Retinal pigment epithelial cell (primary cell): Measurements from ENCODE around the gene SPACDR.
"Not testable (repeated sequence)": the region's sequence is repeated elsewhere in the genome, so short reads cannot be mapped to it uniquely, and the experiment has no call there.

ENCODE experiments used
- DNase-seq: peaks from one replicate; pipeline ENCODE4 v3.0.0-alpha.2; 2010; ENCODE audit warnings: low read depth
- H3K4me3 ChIP-seq: 2 replicates; pipeline ENCODE4 v1.5.1; 2011; ENCODE audit warnings: mild to moderate bottlenecking, low read length, control low read depth, moderate library complexity
- TF ChIP-seq, protein P1 (sequence below): conservative IDR thresholded peaks from 2 replicates; pipeline ENCODE4 v1.5.1; 2011; ENCODE audit warnings: low read depth, low read length, control low read depth, inconsistent platforms

The SPACDR gene

DNA sequence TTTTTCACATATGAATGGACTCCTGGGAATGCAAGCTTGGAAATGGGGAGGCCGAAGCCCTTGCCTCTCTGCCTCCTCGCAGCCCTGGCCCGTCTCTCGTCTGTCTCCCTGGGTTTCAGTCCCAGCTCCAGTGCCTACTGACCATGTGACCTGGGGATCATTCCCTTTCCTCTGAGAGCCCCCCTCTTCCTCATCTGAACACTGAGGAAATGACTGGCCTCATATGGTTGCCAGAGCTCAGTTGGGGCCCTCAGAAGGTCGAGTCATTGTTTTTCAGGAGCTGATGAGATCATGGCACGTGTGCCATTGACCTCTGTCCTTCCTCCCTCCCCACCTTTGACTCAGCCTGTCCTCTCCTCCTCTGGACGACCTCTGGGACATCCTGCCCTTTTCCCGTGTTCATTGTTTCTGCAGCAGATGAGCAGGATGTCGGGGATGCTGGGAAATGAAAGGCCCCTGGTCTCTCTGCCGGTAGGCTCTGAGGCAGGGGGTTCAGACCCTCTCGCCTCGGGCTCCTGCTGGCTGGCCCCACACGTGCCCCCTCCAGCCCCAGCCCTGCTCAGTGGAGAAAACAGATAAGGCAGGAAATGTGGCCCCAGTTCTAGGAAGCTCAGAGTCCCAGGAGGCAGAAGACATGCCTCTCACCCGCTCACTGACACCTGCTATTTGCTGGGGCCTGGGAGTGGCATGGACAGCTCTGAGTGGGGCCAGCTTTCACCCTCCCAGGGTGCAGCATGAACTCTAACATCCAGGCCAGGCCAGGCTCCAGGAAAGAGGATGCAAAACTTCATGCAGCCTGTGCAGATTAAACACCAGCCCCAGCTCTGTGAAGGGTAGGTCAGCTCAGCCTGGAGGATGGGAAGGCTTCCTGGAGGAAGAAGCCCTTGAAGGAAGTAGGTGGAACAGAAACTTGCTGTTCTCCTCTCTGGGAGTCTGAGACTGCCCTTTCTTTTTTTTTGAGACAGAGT is 19.5 kb downstream of the SPACDR start:
- DNase-seq, result no peak
- no peak overlapping the region for H3K4me3 ChIP-seq
- TF ChIP-seq, protein P1, sequence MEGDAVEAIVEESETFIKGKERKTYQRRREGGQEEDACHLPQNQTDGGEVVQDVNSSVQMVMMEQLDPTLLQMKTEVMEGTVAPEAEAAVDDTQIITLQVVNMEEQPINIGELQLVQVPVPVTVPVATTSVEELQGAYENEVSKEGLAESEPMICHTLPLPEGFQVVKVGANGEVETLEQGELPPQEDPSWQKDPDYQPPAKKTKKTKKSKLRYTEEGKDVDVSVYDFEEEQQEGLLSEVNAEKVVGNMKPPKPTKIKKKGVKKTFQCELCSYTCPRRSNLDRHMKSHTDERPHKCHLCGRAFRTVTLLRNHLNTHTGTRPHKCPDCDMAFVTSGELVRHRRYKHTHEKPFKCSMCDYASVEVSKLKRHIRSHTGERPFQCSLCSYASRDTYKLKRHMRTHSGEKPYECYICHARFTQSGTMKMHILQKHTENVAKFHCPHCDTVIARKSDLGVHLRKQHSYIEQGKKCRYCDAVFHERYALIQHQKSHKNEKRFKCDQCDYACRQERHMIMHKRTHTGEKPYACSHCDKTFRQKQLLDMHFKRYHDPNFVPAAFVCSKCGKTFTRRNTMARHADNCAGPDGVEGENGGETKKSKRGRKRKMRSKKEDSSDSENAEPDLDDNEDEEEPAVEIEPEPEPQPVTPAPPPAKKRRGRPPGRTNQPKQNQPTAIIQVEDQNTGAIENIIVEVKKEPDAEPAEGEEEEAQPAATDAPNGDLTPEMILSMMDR, result no peak

DNA sequence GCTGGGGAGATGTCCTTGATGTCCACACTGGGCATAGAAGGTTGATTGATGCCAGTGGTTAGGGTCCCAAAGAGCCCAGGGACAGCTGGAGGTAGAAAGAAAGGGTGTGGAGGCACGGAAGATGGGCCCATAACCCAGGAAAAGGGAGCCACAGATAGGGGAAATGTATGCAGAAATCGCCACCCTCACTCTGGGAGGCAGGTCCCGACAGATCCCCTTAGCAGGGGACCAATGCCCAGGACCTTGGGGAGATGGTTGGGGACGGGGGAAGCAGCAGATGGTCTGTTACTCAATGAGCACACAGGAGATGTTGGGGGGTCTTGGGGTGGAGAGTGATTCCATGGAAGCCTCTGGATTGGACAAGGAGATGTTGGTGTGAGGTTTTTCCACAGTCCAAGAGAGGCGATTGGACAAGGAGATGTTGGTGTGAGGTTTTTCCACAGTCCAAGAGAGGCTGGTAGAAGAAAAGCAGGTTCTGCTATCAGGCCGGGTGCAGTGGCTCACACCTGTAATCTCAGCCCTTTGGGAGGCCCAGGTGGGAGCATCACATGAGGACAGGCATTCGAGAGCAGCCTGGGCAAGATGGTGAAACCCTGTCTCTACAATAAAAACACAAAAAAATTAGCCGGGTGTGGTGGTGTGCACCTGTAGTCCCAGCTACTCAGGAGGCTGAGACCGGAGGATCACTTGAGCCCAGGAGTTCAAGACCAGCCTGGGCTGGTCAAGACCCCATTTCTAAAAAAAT is 20.8 kb downstream of the SPACDR start:
- H3K4me3 ChIP-seq, result no peak overlapping the region
- TF ChIP-seq, protein P1, result no peak
- DNase-seq, result no peak

DNA sequence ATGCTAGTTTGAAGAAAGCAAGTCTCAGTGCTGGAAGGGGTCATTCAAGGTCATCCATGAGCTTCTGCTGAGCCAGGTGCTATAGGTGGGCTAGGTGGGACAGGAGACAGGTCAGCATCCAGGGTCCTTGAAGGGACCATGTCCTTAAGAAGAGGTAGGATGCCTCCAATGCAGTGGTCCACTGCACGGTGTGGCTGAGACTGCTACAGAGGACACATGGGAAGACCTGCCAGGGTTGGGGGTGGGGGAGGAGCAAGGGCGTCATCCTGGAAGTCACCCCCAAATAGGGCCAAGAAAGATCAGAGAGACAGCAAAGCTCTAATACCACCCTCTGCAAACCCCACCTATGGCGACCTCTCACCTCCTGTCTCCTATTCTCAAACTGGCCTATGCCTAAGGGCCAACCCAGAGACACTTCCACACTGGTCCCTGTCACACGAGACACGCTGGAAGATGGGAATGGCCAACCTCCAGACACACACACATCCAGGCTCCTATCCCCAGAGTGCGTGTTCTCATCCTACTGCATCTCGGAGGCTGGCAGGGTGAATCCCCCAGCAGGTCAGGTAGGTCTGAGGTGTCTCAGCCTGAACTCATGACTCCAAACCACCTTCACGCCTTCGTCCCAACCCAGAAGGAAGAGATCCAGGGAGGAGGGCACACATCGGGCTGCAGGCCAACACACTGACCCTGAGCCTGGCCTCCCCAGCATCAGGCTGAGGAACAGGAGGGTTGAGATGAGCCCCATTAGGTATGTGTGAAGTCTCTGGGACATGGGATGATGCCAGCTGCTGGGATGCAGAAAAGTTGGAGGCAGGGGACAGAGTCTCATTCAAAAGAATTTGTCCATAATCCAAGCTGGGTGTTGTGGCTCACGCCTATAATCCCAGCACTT is 22.2 kb downstream of the SPACDR start:
- DNase-seq, result no peak
- TF ChIP-seq, protein P1, result no peak

DNA sequence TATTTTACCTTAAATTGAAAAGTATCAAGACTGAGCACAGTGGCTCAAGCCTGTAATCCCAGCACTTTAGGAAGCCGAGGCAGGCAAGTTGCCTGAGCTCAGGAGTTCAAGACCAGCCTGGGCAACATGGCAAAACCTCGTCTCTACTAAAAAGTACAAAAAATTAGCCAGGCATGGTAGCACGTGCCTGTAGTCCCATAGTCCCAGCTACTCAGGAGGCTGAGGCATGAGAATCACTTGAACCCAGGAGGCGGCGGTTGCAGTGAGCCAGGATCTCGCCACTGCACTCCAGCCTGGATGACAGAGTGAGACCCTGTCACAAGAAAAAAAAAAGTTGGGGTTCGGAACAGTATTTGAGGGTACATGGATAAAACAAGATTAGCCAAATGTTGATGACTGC is 24.8 kb downstream of the SPACDR start:
- H3K4me3 ChIP-seq, DNase-seq: not testable (repeated sequence)

More for the DNA sequence above, 22.2 kb downstream of the SPACDR start:
- H3K4me3 ChIP-seq, result no peak overlapping the region

DNA sequence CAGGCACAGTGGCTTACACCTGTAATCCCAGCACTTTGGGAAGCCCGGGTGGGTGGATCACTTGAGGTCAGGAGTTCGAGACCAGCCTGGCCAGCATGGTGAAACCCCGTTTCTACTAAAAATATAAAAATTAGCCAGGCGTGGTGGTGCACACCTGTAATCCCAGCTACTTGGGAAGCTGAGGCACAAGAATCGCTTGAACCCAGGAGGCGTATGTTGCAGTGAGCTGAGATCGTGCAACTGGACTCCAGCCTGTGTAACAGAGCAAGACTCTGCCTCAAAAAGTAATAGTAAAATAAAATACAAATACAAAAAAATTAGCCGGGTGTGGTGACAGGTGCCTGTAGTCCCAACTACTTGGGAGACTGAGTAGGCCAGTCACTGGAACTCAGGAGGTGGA is 25.3 kb downstream of the SPACDR start:
- not testable (repeated sequence) for DNase-seq, H3K4me3 ChIP-seq

DNA sequence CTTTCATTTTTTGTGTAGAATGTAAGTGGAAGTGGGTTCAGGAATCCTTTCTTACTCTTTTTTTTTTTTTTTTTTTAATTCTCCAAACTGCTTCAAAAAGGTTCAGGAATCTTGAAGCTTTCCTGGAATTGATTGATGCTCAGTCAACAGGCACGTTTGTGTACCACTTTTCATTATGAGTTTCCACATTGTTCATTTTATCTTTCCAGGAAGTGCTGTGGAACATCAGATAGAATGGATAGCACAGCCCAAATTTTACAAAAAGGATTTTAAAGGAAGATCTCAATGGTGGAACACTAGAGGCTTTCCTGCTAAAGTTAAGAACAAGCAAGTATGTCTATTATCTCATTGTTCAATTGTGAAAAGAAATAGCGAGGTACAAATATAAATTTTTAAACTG is 25.9 kb downstream of the SPACDR start:
- H3K4me3 ChIP-seq, result no peak overlapping the region
- TF ChIP-seq, protein P1, result no peak
- DNase-seq, result no peak

DNA sequence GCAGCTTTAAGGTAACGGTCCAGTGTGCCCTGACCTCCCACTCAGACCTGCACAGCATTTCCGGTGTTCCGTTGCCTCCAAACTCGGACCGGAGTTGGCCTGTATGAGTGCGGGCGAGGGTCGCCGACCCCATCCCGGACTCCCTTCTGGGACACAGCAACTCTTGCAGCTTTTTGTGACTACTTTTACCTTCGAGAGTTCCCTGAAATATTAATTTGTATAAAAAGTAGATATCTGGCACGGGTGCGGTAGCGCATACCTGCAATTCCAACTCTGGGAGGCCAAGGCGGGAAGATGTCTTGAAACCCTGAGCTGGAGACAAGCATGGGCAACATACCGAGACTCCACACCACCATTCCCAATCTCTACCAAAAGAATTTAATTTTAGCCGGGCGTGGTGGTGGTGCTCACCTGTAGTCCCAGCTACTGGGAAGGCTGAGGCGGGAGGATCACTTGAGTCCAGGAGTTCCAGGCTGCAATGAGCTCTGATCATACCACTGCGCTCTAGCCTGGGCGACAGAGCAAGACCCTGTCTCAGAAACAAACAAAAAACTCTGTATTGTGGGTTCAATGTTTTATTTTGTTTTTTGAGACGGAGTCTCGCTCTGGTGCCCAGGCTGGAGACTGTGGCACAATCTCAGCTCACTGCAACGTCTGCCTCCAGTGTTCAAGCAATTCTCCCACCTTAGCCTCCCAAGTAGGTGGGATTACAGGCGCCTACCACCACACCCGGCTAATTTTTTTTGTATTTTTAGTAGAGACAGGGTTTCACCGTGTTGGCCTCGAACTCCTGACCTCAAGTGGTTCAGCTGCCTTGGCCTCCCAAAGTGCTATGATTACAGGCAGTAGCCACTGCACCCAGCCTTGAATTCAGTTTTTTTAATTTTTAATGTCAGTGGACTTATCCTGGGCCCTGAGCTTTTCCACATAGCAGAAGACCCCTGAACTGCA is 26.6 kb downstream of the SPACDR start:
- no peak overlapping the region for H3K4me3 ChIP-seq
- TF ChIP-seq, protein P1, result no peak

More for the DNA sequence above, 26.6 kb downstream of the SPACDR start:
- DNase-seq, result no peak
